NOMO-1 treated with DMSO at 0.1 percent for 48 hours (cell line): ENCODE measurements around the gene ADCY5.

Source experiments
- DNase-seq: peaks from one replicate; lab custom pipeline; 2025; ENCODE audit not compliant: unreplicated experiment; lab: John Stamatoyannopoulos, UW

ADCY5 gene

GRCh38 chr3:123344907-123345594, 103.8 kb downstream of the ADCY5 start:
- DNase-seq, result no peak

GRCh38 chr3:123344175-123344906, 104.5 kb downstream of the ADCY5 start:
- no peak for DNase-seq

- DNase-seq, result no peak
Observed at GRCh38 chr3:123343296-123344174, 105.4 kb downstream of the ADCY5 start.

- no peak for DNase-seq
Observed at GRCh38 chr3:123342631-123343080, 106.2 kb downstream of the ADCY5 start.

- no peak for DNase-seq
Observed at GRCh38 chr3:123341871-123342630, 106.8 kb downstream of the ADCY5 start.

- DNase-seq, result no peak
Observed at GRCh38 chr3:123340336-123340735, 108.6 kb downstream of the ADCY5 start.

GRCh38 chr3:123339302-123339701, 109.6 kb downstream of the ADCY5 start:
- no peak for DNase-seq

- DNase-seq, result no peak
Observed at GRCh38 chr3:123338620-123339061, 110.2 kb downstream of the ADCY5 start.

GRCh38 chr3:123337948-123338619, 110.8 kb downstream of the ADCY5 start:
- no peak for DNase-seq

- no peak for DNase-seq
Observed at GRCh38 chr3:123337226-123337625, 111.7 kb downstream of the ADCY5 start.

- no peak for DNase-seq
Observed at GRCh38 chr3:123336441-123336851, 112.4 kb downstream of the ADCY5 start.

- DNase-seq, result no peak
Observed at GRCh38 chr3:123336001-123336400, 112.9 kb downstream of the ADCY5 start.

- no peak for DNase-seq
Observed at GRCh38 chr3:123335007-123335670, 113.8 kb downstream of the ADCY5 start.

- no peak for DNase-seq
Observed at GRCh38 chr3:123334056-123334455, 114.8 kb downstream of the ADCY5 start.

GRCh38 chr3:123333401-123333800, 115.5 kb downstream of the ADCY5 start:
- no peak for DNase-seq

- DNase-seq, result no peak
Observed at GRCh38 chr3:123332124-123332641, 116.7 kb downstream of the ADCY5 start.

GRCh38 chr3:123331651-123332050, 117.2 kb downstream of the ADCY5 start:
- DNase-seq, result no peak

- DNase-seq, result no peak
Observed at GRCh38 chr3:123331006-123331405, 117.9 kb downstream of the ADCY5 start.

- DNase-seq, result no peak
Observed at GRCh38 chr3:123330441-123330991, 118.4 kb downstream of the ADCY5 start.
